ENCODE data around the gene TOB1. TPM values are rescaled to one million over a fixed set of nuclear protein-coding genes. Genes with fewer than 3 reads are reported as not detected.

Gene TOB1
- total RNA-seq, 1 experiment from 2014 or later: 19.3 TPM

DNA sequence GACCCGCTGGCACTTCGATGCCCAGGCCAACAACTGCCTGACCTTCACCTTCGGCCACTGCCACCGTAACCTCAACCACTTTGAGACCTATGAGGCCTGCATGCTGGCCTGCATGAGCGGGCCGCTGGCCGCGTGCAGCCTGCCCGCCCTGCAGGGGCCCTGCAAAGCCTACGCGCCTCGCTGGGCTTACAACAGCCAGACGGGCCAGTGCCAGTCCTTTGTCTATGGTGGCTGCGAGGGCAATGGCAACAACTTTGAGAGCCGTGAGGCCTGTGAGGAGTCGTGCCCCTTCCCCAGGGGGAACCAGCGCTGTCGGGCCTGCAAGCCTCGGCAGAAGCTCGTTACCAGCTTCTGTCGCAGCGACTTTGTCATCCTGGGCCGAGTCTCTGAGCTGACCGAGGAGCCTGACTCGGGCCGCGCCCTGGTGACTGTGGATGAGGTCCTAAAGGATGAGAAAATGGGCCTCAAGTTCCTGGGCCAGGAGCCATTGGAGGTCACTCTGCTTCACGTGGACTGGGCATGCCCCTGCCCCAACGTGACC, 25.8 kb downstream of the TOB1 start:
- CTCF ChIA-PET: interaction anchor here (1.0 to 4.0 kb wide), 2 partner anchors 11 to 56 kb away, joined by 3 to 22 read pairs; no protein-coding TSS in a partner anchor
- no peak overlapping the region for H3K27ac ChIP-seq (ENCODE audit: low read depth, low read length, poor library complexity, severe bottlenecking)
- no TSS peak for BruUV-seq (replicated peaks)
- no peaks in the 10 kb centered on the region for H3K27me3 ChIP-seq (replicated peaks; ENCODE audit: insufficient read depth, low read depth, low read length, poor library complexity)
- no peak for TF ChIP-seq EZH2 (IDR thresholded peaks at IDR 0.05; ENCODE audit: borderline replicate concordance, low read depth, low read length, poor library complexity, severe bottlenecking)
- TF ChIP-seq, protein P1, sequence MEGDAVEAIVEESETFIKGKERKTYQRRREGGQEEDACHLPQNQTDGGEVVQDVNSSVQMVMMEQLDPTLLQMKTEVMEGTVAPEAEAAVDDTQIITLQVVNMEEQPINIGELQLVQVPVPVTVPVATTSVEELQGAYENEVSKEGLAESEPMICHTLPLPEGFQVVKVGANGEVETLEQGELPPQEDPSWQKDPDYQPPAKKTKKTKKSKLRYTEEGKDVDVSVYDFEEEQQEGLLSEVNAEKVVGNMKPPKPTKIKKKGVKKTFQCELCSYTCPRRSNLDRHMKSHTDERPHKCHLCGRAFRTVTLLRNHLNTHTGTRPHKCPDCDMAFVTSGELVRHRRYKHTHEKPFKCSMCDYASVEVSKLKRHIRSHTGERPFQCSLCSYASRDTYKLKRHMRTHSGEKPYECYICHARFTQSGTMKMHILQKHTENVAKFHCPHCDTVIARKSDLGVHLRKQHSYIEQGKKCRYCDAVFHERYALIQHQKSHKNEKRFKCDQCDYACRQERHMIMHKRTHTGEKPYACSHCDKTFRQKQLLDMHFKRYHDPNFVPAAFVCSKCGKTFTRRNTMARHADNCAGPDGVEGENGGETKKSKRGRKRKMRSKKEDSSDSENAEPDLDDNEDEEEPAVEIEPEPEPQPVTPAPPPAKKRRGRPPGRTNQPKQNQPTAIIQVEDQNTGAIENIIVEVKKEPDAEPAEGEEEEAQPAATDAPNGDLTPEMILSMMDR (conservative IDR thresholded peaks at IDR 0.05; ENCODE audit: low read depth, low read length): no peak
- H3K4me3 ChIP-seq (ENCODE audit: low read depth, low read length, poor library complexity, severe bottlenecking): no peak overlapping the region
- H3K9me3 ChIP-seq (ENCODE audit: low read depth, low read length, poor library complexity, severe bottlenecking): no peaks in the 10 kb centered on the region
- intact Hi-C loops (cut with micrococcal nuclease; ENCODE audit: unreplicated experiment): no loop called here
- H3K4me1 ChIP-seq (ENCODE audit: insufficient read depth, low read length, poor library complexity, severe bottlenecking): no peaks in the 10 kb centered on the region
- POLR2A ChIA-PET (ENCODE audit: low non-redundant PET): no interaction called here
- DNase-seq (ENCODE audit: low spot score): no peak
- no peaks in the 10 kb centered on the region for H3K36me3 ChIP-seq (ENCODE audit: insufficient read depth, low read length, poor library complexity, severe bottlenecking)

DNA sequence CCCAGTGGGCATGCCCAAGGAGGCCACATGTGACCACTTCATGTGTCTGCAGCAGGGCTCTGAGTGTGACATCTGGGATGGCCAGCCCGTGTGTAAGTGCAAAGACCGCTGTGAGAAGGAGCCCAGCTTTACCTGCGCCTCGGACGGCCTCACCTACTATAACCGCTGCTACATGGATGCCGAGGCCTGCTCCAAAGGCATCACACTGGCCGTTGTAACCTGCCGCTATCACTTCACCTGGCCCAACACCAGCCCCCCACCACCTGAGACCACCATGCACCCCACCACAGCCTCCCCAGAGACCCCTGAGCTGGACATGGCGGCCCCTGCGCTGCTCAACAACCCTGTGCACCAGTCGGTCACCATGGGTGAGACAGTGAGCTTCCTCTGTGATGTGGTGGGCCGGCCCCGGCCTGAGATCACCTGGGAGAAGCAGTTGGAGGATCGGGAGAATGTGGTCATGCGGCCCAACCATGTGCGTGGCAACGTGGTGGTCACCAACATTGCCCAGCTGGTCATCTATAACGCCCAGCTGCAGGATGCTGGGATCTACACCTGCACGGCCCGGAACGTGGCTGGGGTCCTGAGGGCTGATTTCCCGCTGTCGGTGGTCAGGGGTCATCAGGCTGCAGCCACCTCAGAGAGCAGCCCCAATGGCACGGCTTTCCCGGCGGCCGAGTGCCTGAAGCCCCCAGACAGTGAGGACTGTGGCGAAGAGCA, 26.4 kb downstream of the TOB1 start:
- H3K27ac ChIP-seq (ENCODE audit: low read depth, low read length, poor library complexity, severe bottlenecking): no peak overlapping the region
- no TSS peak for BruUV-seq (replicated peaks)
- TF ChIP-seq EZH2 (IDR thresholded peaks at IDR 0.05; ENCODE audit: borderline replicate concordance, low read depth, low read length, poor library complexity, severe bottlenecking): no peak
- TF ChIP-seq, protein P1 (conservative IDR thresholded peaks at IDR 0.05; ENCODE audit: low read depth, low read length): no peak
- intact Hi-C loops (cut with micrococcal nuclease; ENCODE audit: unreplicated experiment): no loop called here
- DNase-seq (ENCODE audit: low spot score): no peak
- no peaks in the 10 kb centered on the region for H3K36me3 ChIP-seq (ENCODE audit: insufficient read depth, low read length, poor library complexity, severe bottlenecking)
- no peaks in the 10 kb centered on the region for H3K4me1 ChIP-seq (ENCODE audit: insufficient read depth, low read length, poor library complexity, severe bottlenecking)
- ChIA-PET POLR2A (ENCODE audit: low non-redundant PET) (no interaction called here), CTCF (interaction anchor here (4.0 kb wide), 1 partner anchor 56 kb away, joined by 22 read pairs; no protein-coding TSS in a partner anchor)
- H3K4me3 ChIP-seq (ENCODE audit: low read depth, low read length, poor library complexity, severe bottlenecking): no peak overlapping the region
- H3K9me3 ChIP-seq (ENCODE audit: low read depth, low read length, poor library complexity, severe bottlenecking): no peaks in the 10 kb centered on the region
- H3K27me3 ChIP-seq (replicated peaks; ENCODE audit: insufficient read depth, low read depth, low read length, poor library complexity): no peaks in the 10 kb centered on the region

- Histone ChIP-seq H3K27me3 (replicated peaks; ENCODE audit: insufficient read depth, low read depth, low read length, poor library complexity) (no peaks in the 10 kb centered on the region), H3K4me3 (ENCODE audit: low read depth, low read length, poor library complexity, severe bottlenecking) (no peak overlapping the region), H3K4me1 (ENCODE audit: insufficient read depth, low read length, poor library complexity, severe bottlenecking) (no peaks in the 10 kb centered on the region), H3K36me3 (ENCODE audit: insufficient read depth, low read length, poor library complexity, severe bottlenecking) (no peaks in the 10 kb centered on the region), H3K9me3 (ENCODE audit: low read depth, low read length, poor library complexity, severe bottlenecking) (no peaks in the 10 kb centered on the region), H3K27ac (ENCODE audit: low read depth, low read length, poor library complexity, severe bottlenecking) (no peak overlapping the region)
- intact Hi-C loops (cut with micrococcal nuclease; ENCODE audit: unreplicated experiment): no loop called here
- ChIA-PET CTCF (no interaction called here), POLR2A (ENCODE audit: low non-redundant PET) (no interaction called here)
- no TSS peak for BruUV-seq (replicated peaks)
- no peak for DNase-seq (ENCODE audit: low spot score)
- TF ChIP-seq EZH2 (IDR thresholded peaks at IDR 0.05; ENCODE audit: borderline replicate concordance, low read depth, low read length, poor library complexity, severe bottlenecking): no peak
- TF ChIP-seq, protein P1 (conservative IDR thresholded peaks at IDR 0.05; ENCODE audit: low read depth, low read length): no peak
Observed at GRCh38 chr17:50837980-50838954, 27.9 kb downstream of the TOB1 start.

All from A673 (cell line).